ENCODE data around the gene COL4A1.
A peak's percentile ranks its signal among the peaks of the same experiment; 100 is the strongest.

Gene COL4A1

GRCh38 chr13:110166598-110166997 is 140.4 kb downstream of the COL4A1 start:
- no peak for DNase-seq (ENCODE audit: low read depth in 2 of 2)

- no peak for DNase-seq (ENCODE audit: low read depth in 2 of 2)
These were observed 142.3 kb downstream of the COL4A1 start for GRCh38 chr13:110164706-110165105.

GRCh38 chr13:110162866-110163658 is 143.9 kb downstream of the COL4A1 start:
- DNase-seq (ENCODE audit: low read depth in 2 of 2) = no peak

GRCh38 chr13:110162053-110162452 is 144.9 kb downstream of the COL4A1 start:
- no peak for DNase-seq (ENCODE audit: low read depth in 2 of 2)

GRCh38 chr13:110161112-110161882 is 145.7 kb downstream of the COL4A1 start:
- DNase-seq (ENCODE audit: low read depth in 2 of 2) = no peak

- DNase-seq (ENCODE audit: low read depth in 2 of 2) = no peak
These were observed 148.7 kb downstream of the COL4A1 start for GRCh38 chr13:110158226-110158625.

- DNase-seq (ENCODE audit: low read depth in 2 of 2) = no peak
These were observed 149.2 kb downstream of the COL4A1 start for GRCh38 chr13:110157718-110158117.

- DNase-seq (ENCODE audit: low read depth in 2 of 2) = no peak
These were observed 150.5 kb downstream of the COL4A1 start for GRCh38 chr13:110156301-110157049.

GRCh38 chr13:110155072-110155471 is 151.9 kb downstream of the COL4A1 start:
- no peak for DNase-seq (ENCODE audit: low read depth in 2 of 2)

GRCh38 chr13:110154410-110154933 is 152.5 kb downstream of the COL4A1 start:
- no peak for DNase-seq (ENCODE audit: low read depth in 2 of 2)

- no peak for DNase-seq (ENCODE audit: low read depth in 2 of 2)
These were observed 154.6 kb downstream of the COL4A1 start for GRCh38 chr13:110152351-110152750.

GRCh38 chr13:110151462-110151861 is 155.5 kb downstream of the COL4A1 start:
- DNase-seq (ENCODE audit: low read depth in 2 of 2) = no peak

- DNase-seq (ENCODE audit: low read depth in 2 of 2) = no peak
These were observed 156.4 kb downstream of the COL4A1 start for GRCh38 chr13:110150384-110151101.

GRCh38 chr13:110149036-110149435 is 157.9 kb downstream of the COL4A1 start:
- DNase-seq (ENCODE audit: low read depth in 2 of 2) = no peak

- DNase-seq (ENCODE audit: low read depth in 2 of 2) = no peak
These were observed 166.9 kb downstream of the COL4A1 start for GRCh38 chr13:110140099-110140498.

- DNase-seq (ENCODE audit: low read depth in 2 of 2) = no peak
These were observed 168.3 kb downstream of the COL4A1 start for GRCh38 chr13:110138700-110139036.

GRCh38 chr13:110138010-110138699 is 168.8 kb downstream of the COL4A1 start:
- DNase-seq (ENCODE audit: low read depth in 2 of 2) = peak; percentile 47 to 59

GRCh38 chr13:110137680-110138009 is 169.3 kb downstream of the COL4A1 start:
- DNase-seq (ENCODE audit: low read depth in 2 of 2) = peak in 1 of 2 donors; percentile 2

GRCh38 chr13:110136660-110137585 is 170.0 kb downstream of the COL4A1 start:
- no peak for DNase-seq (ENCODE audit: low read depth in 2 of 2)
